Measurements from ENCODE around the gene GPC6. TPM values are rescaled to one million over a fixed set of nuclear protein-coding genes. Genes with fewer than 3 reads are reported as not detected.

Gene GPC6
- polyA plus RNA-seq, 1 of the 3 experiments (the other 2 are of a cell fraction) = 6.7 TPM

GRCh38 chr13:94254737-94255136, 1028.1 kb downstream of the GPC6 start:
- ChIA-PET CTCF (interaction anchor here (0.6 kb wide), 1 partner anchor 75 kb away, joined by 3 read pairs; no protein-coding TSS in a partner anchor), POLR2A (no interaction called here)
- no peak overlapping the region for H3K4me2 ChIP-seq
- no peaks in the 10 kb centered on the region for H3K79me2 ChIP-seq (ENCODE audit: insufficient read depth)
- H3K9me3 ChIP-seq = no peaks in the 10 kb centered on the region
- no peak overlapping the region for H3K9ac ChIP-seq
- no peaks in the 10 kb centered on the region for H3K9me2 ChIP-seq
- TF ChIP-seq MAX (IDR thresholded peaks at IDR 0.05; ENCODE audit: low read depth) (no peak), GABPA (IDR thresholded peaks at IDR 0.05; ENCODE audit: low read depth) (no peak), POLR2AphosphoS5 (IDR thresholded peaks at IDR 0.05; ENCODE audit: low read depth, low read length) (peak; percentile 25; the same call in 1 of the 2 replicates), TCF12 (IDR thresholded peaks at IDR 0.05) (peak; percentile 91), TEAD4 (IDR thresholded peaks at IDR 0.05; ENCODE audit: borderline replicate concordance, insufficient read depth) (no peak), EP300 (IDR thresholded peaks at IDR 0.05; ENCODE audit: borderline replicate concordance in 1 of 2, low read depth in 1 of 2, low read length in 1 of 2) (peak in 1 of 2 experiments; percentile 72; a peak in 2 of 4 replicates), JUND (IDR thresholded peaks at IDR 0.05) (peak; percentile 34), YY1 (IDR thresholded peaks at IDR 0.05; ENCODE audit: low read depth) (no peak), SMC3 (IDR thresholded peaks at IDR 0.05; ENCODE audit: low read depth, low read length) (no peak), RXRA (IDR thresholded peaks at IDR 0.05; ENCODE audit: borderline replicate concordance, low read depth) (no peak), USF2 (IDR thresholded peaks at IDR 0.05; ENCODE audit: borderline replicate concordance, low read depth, low read length) (no peak), GATA2 (CRISPR knock-in tag; IDR thresholded peaks at IDR 0.05) (no peak), PBX3 (IDR thresholded peaks at IDR 0.05) (peak; percentile 74), MXI1 (IDR thresholded peaks at IDR 0.05; ENCODE audit: low read depth, low read length) (no peak)
- H3K27ac ChIP-seq (ENCODE audit: low read depth in 2 of 2, low read length in 1 of 2) = no peak overlapping the region
- no peak overlapping the region for H2AFZ ChIP-seq (ENCODE audit: low read depth)
- H3K27me3 ChIP-seq (ENCODE audit: insufficient read depth) = no peaks in the 10 kb centered on the region
- H3K36me3 ChIP-seq (replicated peaks in 1 of 2; ENCODE audit: control insufficient read depth in 1 of 2, insufficient read depth in 2 of 2, low read length in 1 of 2) = no peaks in the 10 kb centered on the region
- H3K4me1 ChIP-seq (ENCODE audit: control insufficient read depth in 1 of 2, insufficient read depth in 2 of 2, low read depth in 1 of 2, low read length in 1 of 2) = peaks cover 4 to 25% of the 10 kb centered on the region in 2 experiments; a peak in 3 of 4 replicates
- no peak overlapping the region for H3K4me3 ChIP-seq (ENCODE audit: low read depth in 2 of 2, low read length in 1 of 2)
- H4K20me1 ChIP-seq (ENCODE audit: insufficient read depth) = no peaks in the 10 kb centered on the region
- DNase-seq = no peak
- peaks cover 4% of the 10 kb centered on the region for H3F3A ChIP-seq (replicated peaks; ENCODE audit: insufficient read depth)

GRCh38 chr13:94256721-94257120, 1030.1 kb downstream of the GPC6 start:
- Histone ChIP-seq H3K4me2 (no peak overlapping the region), H3F3A (replicated peaks; ENCODE audit: insufficient read depth) (peaks cover 4% of the 10 kb centered on the region), H3K4me3 (ENCODE audit: low read depth in 2 of 2, low read length in 1 of 2) (no peak overlapping the region), H3K4me1 (ENCODE audit: control insufficient read depth in 1 of 2, insufficient read depth in 2 of 2, low read depth in 1 of 2, low read length in 1 of 2) (peaks cover 4 to 21% of the 10 kb centered on the region in 2 experiments; a peak in 3 of 4 replicates), H2AFZ (ENCODE audit: low read depth) (no peak overlapping the region), H3K9me3 (no peaks in the 10 kb centered on the region), H3K36me3 (replicated peaks in 1 of 2; ENCODE audit: control insufficient read depth in 1 of 2, insufficient read depth in 2 of 2, low read length in 1 of 2) (no peaks in the 10 kb centered on the region), H4K20me1 (ENCODE audit: insufficient read depth) (no peaks in the 10 kb centered on the region), H3K9ac (no peak overlapping the region), H3K27ac (ENCODE audit: low read depth in 2 of 2, low read length in 1 of 2) (no peak overlapping the region), H3K79me2 (ENCODE audit: insufficient read depth) (no peaks in the 10 kb centered on the region), H3K9me2 (no peaks in the 10 kb centered on the region), H3K27me3 (ENCODE audit: insufficient read depth) (no peaks in the 10 kb centered on the region)
- no peak for DNase-seq
- 88% methylated on average over 1 of the region's 1 CpG for WGBS (ENCODE audit: low lambda C conversion rate)
- ChIA-PET POLR2A (no interaction called here), CTCF (interaction anchor here (1.3 kb wide), 1 partner anchor 12 kb away, joined by 3 read pairs; no protein-coding TSS in a partner anchor)
- TF ChIP-seq ELF1 (IDR thresholded peaks at IDR 0.05) (no peak), FOSL2 (IDR thresholded peaks at IDR 0.05; ENCODE audit: borderline replicate concordance, low read depth) (no peak), CTCF (IDR thresholded peaks at IDR 0.05) (no peak), NRF1 (IDR thresholded peaks at IDR 0.05; ENCODE audit: low read depth, low read length) (no peak), MXI1 (IDR thresholded peaks at IDR 0.05; ENCODE audit: low read depth, low read length) (no peak), GABPA (IDR thresholded peaks at IDR 0.05; ENCODE audit: low read depth) (no peak), POLR2AphosphoS5 (IDR thresholded peaks at IDR 0.05; ENCODE audit: low read depth, low read length) (no peak), RXRA (IDR thresholded peaks at IDR 0.05; ENCODE audit: borderline replicate concordance, low read depth) (no peak), NFIC (IDR thresholded peaks at IDR 0.05; ENCODE audit: borderline replicate concordance) (no peak), TCF12 (IDR thresholded peaks at IDR 0.05) (no peak), MAX (IDR thresholded peaks at IDR 0.05; ENCODE audit: low read depth) (no peak), SIN3A (IDR thresholded peaks at IDR 0.05; ENCODE audit: borderline replicate concordance, low read depth, low read length) (no peak), JUND (IDR thresholded peaks at IDR 0.05) (no peak), FOXM1 (IDR thresholded peaks at IDR 0.05; ENCODE audit: low read depth) (no peak)
